ENCODE data around the gene C3orf70.
A peak's percentile ranks its signal among the peaks of the same experiment; 100 is the strongest.

Gene C3orf70, protein sequence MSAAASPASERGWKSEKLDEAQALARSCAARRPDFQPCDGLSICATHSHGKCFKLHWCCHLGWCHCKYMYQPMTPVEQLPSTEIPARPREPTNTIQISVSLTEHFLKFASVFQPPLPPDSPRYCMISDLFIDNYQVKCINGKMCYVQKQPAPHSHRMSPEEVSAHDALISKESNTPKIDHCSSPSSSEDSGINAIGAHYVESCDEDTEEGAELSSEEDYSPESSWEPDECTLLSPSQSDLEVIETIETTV

DNA sequence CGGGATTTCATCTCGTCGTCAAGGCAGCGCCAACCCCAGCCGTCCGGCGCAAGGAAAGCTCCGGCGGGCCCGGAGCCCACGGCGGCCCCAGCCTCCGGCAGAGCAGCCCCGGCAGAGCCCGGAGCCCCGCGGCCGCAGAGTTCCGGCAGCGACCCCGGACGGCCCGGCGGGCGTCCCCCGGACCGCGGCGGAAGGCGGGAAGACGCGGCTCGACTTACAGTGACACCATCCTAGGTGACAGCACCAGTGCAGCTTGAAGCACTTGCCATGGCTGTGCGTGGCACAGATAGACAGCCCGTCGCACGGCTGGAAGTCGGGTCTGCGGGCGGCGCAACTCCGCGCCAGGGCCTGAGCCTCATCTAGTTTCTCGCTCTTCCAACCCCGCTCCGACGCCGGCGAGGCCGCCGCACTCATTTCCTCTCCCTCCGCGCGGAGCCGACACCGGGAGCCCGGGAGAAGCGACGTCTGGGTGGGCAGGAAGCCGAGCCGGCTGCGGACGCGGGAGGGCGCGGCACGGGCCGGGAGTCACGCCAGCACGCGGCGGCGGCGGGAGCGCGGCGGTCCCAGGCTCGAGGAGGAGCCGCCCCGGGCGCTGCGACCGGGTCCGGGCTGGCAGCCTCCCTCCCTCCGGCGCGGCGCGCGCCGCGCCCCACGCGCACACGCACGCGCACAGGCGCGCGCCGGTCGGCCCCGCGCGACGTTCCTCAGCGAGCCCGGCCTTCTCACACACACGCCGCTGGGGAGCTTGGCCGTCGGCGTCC, at the start of gene C3orf70:
Gene C3orf70, minus strand, starts transcription at position 651 of the 761 bp plus-strand sequence. Its CDS starts 237 bp downstream, at position 414.
- no peak for FAIRE-seq

DNA sequence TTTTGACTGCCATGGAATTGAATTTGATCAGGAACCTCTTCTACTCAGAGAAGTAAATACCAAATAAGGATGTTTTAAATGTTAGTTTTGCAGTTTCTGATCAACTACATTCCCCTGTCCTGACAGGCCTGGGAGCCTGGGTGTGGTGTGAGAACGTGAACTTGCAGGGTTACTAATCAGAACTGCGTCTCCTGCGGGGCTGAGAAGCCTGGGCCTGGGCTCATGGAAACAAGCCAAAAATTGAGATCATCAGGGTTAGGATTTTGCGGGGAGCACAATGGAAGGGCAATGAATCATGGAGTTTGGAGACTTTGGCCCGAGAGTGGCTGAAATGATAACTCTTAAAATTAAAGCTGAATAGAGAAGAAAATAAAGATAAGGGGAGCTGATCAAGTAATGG, 47.8 kb upstream of the C3orf70 start:
- FAIRE-seq, result no peak

DNA sequence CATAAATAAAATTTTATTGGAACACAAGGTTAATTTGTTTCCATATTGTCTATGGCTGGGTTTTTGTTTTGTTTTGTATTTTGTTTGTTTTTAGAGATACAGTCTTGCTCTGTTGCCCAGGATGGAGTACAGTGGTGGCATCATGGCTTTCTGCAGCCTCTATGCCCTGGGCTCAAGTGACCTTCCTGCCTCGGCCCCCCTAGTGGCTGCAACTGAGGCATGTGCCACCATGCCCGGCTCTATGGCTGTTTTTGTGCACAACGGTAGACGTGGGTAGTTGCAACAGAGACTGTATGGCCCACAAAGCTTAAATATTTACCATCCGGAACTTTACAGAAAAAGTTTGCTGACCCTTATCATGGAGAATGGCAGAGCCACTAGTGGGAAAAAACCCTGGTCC, 46.8 kb upstream of the C3orf70 start:
- no peak for FAIRE-seq

DNA sequence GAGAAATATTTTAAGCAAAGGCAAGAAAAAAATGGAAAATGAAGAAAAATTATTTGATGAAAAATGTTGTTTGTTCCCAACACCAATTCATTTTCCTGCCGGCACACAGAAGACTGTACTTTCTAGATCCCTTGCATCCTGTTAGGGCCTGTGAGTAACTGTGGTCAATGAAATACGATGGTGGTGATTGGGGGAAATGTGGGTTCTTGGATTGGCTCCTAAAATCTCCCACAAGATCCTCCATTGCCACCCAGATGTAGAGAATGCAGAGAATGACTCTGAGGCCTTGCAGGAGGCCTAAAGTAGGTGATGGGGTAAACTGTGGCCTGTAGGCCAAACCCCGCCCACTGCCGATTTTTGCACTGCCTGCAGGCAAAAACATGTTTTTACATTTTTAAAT, 46.3 kb upstream of the C3orf70 start:
- FAIRE-seq, result no peak

DNA sequence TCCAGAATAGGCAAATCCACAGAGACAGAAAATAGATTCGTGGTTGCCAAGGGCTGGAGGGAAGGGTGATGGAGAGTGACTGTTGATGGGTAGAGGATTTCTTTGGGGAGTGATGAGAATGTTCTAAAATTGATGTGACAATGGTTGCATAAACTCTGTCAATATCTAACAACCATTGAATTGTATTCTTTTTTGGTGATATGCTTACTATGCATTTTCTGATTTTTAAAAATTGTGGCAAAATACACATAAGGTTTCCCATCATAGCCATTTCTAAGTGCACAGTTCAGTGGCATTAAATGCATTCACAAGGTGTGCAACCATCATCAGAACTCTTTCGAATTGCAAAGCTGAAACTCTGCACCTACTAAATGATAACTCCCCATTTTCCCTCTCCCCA, 44.2 kb upstream of the C3orf70 start:
- FAIRE-seq, result no peak

DNA sequence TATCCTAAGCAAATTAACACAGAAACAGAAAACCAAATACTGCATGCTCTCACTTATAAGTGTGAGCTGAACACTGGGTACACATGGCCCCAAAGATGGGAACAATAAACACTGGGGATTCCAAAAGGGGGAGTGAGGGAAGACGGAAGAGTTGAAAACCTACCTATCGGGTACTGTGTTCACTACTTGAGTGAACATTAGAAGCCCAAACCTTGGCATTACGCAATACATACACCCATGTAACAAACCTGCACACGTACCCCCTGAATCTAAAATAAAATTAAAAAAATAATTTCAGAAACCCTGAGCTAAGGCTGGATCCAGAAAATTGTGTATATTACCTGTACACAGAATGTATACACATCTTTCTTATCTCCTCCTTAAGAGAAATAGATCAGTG, 42.8 kb upstream of the C3orf70 start:
- no peak for FAIRE-seq

DNA sequence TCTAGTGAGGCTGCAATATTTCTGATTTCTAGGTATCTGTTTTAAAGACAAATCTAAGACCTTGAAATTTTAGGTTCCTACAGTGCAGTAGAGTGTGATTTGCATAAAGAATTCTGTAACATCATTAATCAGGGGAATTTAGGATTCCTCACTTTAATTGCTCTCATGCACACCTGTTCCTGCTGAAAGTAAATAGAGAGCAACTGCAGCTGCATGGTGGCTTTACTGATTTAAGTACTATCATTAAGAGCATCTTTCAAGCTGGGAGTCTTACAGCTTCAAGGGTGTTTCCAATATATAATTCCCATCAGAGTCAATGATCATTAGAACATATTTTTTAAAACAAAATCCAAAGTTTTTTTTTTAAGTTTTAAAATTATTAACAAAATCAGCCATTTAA, 36.0 kb upstream of the C3orf70 start:
- FAIRE-seq, result no peak

DNA sequence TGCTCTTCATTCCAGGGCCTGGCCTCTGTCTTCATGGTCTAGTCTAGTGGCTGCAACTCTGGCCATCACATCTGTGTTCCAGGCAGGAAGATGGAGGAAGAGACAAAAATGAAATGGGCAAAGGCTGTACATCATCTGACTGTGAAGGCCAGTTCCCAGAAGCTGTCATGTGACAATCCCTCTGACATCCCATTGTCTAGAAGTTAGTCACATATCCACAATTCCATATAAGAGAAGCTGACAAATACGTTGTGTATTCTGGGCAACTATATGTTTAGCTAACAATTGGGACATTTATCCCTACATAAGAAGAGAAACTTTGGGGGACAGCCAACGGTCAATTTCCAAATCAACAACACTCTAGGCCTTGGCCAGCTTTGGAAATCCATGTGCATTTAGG, 34.5 kb upstream of the C3orf70 start:
- no peak for FAIRE-seq

DNA sequence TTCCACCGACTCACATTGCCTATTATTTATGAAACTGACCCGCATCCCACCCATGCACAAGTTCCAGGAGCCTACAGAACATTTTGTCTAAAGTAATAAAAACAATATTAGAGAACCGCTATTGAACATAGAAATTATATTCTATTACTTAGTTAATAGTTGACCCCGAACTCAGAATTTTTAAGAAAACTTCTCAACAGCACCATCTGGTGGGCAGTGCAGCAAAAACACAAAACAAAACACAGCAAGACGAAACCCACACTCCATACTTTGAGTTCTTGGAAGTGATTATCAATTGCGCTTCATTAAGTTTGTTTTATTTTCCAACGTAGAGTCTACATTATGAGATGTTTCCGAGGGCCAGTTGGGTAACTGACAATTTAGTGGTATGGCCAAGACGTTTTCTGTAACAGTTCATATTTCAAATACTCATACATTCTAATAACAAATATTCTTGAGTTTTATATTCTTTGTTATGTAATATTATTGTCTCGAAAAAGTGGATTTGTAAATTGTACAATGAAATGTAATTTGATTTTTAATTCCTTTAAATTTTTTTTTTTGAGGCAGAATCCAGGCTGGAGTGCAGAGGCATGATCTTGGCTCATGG, 24.0 kb upstream of the C3orf70 start:
- peak; percentile 92 for FAIRE-seq

DNA sequence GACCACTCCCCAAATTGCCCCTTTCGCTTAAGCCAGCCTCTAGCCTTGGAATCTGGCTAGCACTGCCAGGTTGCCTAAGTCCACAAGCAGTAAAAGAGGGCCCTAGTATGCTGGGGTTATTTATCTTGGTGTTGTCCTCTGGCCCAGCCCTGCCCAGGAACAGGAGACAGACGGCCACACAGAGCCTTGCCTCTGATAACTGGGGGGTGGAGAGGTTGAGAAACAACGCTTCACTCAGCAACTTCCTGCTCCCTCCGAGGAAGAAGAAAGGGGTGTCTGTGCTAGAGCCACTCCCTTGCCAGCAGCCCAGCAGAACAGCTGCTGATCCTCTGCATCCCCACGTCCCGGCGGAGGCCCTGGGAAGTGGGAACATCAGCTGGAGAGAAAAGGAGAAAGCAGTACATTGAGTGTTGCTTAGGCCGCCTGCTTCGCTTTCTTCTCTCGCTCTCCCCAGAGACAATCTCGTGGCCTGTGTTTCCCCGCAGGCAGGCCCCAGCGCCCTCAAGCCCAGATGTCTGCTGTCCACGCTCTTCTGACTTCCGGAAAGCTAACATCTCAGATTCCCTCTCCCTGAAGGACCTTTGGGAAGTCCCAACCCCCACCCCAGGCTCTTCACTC, 22.6 kb upstream of the C3orf70 start:
- FAIRE-seq, result no peak

DNA sequence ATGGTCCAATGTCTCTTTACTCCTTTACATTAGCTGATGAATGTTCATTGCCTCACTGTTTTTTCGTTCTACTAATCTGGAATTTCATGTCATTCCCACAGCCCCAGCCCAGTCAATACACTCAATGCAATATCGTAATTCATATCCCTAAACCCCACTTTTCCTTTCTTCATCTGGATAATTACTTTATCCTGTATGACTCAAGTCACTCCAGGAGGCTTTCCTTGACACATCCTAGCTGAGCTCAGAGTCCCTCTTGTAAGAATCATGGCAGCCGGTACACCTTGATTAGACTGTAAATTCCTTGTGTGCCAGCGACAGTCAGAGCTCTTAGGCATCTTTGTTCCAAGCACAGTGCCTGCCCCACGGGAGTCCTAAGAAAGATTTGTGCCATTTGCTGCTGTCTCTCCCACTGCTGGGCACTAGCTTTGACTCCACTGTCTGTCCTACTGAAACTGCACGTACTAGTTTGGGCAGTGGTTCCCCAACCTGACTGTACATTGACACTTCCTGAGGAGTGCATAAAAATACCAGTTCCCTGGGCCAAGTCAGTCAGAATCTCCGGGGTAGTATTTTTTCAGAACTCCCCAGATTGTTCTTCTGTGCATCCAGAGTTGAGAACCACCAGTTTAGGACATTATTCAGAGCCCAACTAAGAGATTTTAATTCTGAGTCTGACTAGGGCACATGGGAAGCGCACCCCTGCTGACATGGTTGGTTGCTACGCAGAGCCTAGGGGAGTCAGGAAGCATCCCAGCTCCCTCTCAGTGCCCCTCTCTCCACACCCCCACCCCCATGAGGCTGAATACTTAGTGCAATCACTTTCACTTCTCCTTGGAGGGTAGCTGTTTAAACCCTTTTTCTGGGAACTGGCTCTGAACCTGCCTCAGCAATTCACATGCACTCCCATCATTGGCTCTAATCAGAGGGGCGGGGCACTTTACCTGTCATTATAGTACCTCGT, 19.5 kb upstream of the C3orf70 start:
- no peak for FAIRE-seq

DNA sequence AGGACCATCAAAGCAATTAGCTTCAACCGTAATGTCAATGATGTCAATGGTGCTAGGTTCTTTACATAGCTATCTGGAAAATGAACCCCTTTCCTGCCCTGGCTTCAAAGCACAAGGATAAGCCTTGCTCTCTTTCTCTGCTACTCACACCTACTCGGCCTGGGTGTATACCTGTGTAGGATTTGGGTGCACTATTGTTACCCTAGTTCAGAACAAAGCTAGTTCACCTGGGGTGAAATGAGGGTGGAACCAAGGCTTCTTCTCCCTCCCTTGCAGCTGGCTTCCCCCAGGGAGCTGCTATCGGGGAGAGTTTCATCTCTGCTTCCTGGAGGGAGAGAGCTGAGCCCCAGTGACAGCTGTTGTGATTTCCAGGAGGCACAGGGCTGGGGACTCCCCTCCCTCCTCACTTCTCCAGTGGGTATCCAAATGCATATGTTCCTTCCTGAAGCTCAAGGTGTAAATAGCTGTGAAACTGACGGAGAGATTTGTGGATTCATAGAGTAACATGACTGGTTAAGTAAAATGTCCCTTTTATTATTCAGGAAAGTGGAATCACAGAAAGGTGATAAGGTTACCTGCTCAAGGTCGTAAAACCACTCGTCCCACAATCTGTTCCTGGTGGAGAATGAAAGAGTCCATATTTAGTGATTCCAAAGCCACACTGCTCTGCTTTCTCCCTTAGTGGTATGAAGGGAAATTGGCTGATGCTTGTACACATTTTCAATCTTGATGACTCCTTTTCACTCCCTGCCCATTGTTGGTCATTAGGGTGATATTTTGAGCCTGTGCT, 11.8 kb upstream of the C3orf70 start:
- no peak for FAIRE-seq

DNA sequence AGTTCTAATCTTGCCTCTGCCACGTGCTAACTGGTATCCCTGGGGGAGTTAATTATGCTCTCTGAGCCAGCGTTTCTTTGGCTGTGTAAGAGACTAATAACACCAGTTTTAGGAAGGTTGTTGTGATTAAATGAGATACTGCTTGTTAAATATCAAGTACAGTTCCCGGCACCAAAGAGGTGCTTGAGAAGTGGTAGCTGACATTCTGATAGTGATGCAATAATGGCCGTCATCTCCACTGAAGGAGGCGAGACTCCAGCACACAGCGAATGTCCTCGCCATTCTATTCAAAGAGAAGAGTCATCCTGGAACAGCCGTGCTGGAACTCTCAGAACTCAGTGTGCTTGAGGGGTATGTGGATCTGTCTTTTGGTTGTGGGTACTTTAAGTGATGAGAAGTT, 9.8 kb upstream of the C3orf70 start:
- FAIRE-seq, result no peak

DNA sequence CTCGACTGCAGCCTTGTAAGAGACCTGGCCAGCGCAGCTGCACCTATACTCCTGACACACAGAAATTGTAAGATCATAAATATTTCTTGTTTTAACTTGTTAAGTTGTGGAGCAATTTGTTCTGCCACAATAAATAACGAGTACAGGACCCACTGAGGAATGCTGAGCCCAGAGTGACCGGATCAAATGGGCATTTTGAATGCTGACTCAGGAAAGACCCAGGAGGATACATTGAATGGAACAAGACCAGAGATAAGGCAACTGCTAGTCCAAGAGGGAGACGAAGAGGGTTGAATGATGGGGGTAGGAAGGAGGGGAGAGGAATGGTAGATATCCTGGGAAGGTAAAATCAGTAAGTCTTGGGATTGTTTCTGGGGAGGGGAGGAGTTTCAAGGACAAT, 8.9 kb upstream of the C3orf70 start:
- FAIRE-seq, result no peak

DNA sequence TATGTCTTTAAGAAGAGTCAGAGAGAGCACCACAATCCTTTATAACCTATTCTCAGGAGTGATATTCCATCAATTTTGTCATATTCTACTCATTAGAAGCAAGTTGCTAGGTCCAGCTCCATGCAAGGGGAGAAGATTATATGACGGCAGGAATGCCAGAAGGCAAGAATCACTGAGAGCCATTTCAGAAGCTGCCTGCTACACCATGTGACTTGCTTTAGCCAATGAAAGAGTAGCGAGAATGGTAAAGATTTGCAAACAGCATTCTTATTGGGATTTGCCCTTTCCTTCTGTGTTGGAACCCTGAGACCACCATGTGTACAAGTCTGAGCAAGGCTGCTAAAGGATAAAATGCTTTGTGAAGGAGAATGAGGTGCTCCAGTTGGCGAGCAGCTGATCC, 4.5 kb upstream of the C3orf70 start:
- no peak for FAIRE-seq

DNA sequence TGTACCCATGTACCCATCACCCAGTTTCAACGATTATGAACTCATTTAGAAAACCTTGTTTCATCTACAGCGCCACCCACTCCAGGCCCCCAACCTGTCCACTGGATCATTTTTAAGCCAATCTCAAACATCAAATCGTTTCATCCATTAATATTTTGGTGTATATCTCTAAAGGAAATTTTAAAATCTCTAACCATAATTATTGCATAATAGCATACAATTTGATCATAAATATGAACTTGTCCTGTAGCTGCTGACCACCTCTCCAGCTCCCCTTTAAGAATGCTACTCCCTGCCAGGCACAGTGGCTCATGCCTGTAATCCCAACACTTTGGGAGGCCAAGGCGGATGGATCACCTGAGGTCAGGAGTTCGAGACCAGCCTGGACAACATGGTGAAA, 2.8 kb upstream of the C3orf70 start:
- FAIRE-seq, result no peak

DNA sequence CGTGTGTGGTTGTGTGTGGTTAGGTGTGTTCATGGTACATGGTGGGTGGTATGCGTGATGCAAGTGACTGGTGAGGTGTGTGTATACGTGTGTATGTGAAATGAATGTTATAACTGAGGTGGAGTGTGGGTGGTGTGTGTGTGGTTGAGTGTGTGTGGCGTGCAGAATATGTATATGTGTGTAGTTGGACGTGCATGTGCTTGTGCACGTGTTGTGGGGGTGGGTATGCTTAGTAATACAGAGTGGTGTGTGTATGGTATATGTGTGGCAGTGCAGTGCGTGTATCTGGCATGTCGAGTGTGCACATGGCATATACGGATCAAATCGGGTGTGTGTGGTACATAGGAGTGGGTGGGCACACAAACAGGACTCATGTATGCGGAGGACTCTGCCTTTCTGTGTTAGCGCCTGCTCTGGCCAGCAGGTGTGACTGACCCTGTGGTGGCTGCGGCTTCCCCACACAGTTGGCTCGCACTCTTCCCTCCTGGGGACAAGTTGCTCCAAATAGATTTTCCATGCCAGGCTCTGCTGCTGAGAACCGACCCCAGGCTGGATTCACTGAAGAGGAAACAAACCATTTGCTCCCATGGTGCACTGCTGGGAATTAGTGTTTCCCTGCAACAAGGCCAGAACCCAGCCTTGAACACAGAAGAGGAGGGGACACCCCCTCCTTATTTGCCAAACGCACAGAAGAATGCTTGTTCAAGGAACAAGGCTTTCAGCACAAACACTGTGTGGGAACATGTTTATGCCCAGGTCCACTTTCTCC, 1.2 kb upstream of the C3orf70 start:
- no peak for FAIRE-seq

DNA sequence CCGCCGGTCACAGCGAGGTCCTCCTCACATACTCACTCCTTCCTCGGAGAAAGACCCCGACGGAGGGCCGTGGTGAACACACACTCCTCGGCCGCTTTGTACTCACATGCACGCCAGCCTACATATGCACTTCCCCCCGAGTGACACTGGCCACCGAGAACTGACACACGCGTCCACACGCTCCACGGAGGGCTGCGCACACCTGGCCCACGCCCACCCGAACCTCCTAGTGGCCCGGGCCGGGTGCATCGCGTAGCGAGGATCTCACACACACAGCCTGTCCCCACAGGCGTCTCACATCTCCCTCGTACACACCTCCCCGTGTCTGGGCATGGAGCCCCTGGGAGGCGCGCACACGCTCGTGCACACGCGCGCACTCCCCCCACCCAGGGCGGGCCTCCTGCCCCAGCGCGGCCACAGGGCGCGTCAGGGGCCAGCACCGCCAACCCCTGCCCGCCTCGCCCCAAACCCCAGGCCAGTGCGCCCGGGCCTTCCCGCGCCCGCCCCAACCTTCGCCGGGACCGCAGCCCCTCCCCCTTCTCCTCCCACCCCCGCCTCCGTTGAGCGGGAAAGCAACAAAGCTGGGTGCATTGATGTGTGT, 411 bp upstream of the C3orf70 start:
- FAIRE-seq, result no peak

DNA sequence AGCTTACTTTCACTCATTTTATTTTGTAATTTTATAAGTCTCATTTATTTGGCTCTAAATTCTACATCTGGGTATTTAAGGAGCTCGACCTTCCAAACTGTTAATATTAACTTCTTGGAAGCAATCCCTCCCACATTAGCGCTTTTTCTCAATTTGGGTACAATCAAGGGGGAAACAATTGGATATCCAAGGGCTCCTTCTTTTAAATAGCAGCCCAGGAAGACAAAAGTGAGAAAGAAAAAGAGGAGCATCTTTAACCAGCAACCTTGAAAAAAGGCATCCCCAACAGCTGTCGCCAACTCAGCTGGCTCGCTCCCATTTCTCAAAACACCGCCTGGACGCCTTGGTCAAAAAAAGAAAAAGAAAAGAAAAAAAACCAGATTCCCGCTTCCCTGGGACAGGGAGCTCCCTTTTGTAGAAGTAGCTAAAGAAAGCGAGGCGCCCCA, 873 bp downstream of the C3orf70 start:
- no peak for FAIRE-seq
